ENCODE results near the gene SYNCRIP.
"Not testable (repeated sequence)": the region's sequence is repeated elsewhere in the genome, so short reads cannot be mapped to it uniquely, and the experiment has no call there.

The SYNCRIP gene

DNA sequence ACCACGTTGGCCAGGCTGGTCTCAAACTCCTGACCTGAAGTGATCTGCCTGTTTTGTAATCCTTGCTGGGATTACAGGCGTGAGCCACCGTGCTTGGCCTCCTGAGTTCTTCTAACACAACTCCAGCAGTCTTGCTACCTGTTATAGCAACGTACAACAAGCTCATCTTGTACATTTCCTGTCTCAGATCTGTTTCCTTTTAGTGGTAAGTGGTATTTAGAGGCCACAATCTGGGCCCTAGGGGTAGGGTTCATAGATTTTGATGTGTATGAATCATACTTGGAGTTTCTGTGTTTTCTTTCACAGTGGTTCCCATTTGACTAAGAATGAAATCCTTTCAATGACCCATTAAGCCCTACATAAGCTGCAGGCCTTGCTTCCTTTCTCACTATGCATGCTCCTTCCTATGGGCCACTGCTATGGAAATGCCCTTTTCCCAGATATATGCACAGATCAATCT, 27.1 kb upstream of the SYNCRIP start:
- peak; percentile 14 for DNase-seq

DNA sequence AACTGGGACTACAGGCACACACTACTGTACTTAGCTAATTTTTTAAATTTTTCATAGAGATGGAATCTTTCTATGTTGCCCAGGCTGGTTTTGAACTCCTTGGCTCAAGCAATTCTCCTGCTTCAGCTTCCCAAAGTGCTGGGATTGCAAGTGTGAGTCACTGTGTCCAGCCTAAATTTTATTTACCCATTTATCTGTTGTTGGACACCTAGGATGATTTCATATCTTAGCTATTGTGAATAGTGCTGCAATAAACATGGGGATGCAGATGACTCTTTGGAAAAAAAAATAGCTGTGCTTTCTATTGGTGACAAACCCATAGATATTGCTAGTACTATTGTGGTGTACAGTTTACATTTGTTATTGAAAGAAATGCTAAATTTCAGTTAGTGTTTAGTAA, 19.6 kb upstream of the SYNCRIP start:
- no peak for DNase-seq

DNA sequence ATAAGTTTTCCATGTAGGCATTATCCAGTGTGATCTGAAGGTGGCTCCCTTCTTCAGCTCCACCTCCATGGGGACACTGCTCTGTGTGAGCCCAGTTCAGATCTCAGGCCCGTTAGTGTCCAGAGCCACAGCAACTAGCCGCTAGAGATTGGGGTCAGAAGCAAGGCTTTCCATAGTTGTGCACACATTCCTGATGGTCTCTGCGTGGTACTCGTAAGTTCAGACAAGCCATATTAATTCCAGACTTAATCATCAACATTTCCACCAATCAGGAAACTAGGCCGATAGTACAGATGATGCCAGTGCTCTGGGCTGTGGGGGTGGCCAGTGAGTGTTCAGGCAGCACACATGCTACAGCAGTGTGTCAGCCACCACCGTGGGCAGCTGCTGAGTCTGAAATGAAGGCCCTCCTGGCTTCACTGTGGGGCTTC, 17.5 kb upstream of the SYNCRIP start:
- no peak for DNase-seq

DNA sequence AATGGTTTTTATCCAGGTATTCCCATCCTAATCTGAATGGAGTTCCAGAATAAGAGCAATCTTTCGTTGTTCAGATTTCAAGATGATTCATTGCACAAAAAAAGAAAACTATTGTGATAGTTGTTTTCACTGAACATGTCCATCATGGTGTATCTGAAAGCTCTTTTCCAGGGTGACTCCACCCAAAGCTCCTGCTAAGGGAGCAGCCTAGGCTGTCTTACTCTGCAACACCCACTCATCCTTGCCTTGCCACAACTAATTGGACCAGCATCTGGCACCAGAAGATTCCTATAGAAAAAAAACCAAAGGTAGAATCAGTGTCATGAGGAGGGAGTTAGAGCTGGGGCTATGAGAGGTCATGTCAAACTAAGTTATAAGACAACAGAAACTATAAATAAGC, 7.9 kb upstream of the SYNCRIP start:
- DNase-seq, result no peak

- no peak for DNase-seq
Observed at GRCh38 chr6:85644279-85644762, 1.6 kb upstream of the SYNCRIP start.

- peak; percentile 54 for DNase-seq
Observed at GRCh38 chr6:85643537-85644278, 1.0 kb upstream of the SYNCRIP start.

DNA sequence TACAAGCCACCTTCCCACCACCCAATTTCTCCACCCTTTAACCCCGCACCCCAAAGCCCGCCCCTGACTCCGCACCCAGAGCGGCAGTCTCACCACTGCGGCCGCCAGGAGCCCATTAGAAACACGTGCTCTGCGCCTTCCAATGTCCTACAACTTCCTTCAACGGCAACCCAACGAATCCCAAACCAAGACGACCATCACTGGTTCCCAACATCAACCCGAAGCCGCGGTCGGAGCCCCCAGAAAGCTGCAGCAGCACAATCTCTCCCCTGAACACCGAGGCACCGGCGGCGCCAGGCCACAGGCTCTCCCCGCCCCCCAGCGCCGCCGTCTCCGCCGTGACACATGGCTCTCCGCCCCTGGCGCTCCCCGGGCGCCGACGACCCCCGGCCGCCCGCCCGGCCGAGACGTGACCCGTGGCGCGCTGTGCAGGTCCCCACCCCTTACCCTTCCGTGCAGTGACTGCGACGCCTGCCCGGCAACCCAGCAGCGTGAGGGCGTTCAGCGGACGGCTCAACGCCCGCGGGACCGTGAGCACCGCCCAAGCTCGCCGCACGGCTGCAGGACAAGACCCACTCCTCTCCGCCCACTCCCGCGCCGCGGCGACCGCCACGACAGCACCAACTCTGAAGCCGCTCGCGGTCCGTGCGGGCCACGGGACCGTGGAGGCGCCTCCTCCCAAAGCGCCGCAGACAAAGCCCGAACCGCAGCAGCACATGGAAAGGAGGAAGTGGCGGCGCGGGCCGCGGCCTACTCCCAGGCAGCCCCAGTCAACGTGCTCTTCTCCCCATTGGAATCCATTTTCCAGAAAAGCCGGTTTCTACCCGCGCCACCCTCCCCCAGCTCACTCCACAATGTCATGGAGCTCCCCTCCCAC, 551 bp downstream of the SYNCRIP start:
- peak; percentile 48 for DNase-seq

GRCh38 chr6:85641522-85641896, 1.2 kb downstream of the SYNCRIP start:
- no peak for DNase-seq

DNA sequence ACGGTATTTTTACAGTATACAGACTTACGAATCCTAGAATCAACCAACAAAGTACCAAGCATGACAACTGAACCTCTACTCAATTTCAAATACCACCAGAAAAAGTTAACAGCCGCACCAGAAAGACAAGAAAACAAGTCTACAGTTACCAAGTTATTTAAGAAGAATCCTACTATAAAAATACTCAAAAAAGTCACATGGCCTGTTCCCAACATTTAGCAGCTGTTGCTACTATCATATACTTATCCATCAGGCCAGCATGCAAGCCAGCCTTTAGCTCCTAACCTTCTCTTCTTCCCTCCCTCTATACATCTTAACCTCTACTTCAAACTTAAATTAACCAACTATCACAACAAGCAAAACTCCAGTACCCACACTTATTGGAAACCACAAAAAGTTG, 1.9 kb downstream of the SYNCRIP start:
- no peak for DNase-seq

DNA sequence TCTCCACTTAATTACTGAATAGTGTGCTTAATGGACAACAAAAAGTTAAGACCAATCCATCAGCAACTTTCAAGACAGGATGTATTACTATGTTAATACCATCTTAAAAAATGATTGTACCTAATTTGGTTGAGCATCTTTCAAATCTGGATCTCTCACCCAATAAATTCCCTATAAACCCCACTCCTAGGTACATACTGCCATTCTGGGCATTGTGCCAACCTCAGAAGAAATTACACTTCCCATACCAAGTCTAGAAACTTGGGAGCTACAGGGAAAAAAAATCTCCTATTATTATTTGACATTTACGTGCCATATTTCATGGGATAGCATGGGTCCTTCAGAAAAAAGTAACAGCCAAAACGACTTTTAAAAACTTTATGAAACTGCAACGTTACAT, 5.1 kb downstream of the SYNCRIP start:
- DNase-seq, result no peak

GRCh38 chr6:85632164-85632942, 10.3 kb downstream of the SYNCRIP start:
- DNase-seq, result no peak

DNA sequence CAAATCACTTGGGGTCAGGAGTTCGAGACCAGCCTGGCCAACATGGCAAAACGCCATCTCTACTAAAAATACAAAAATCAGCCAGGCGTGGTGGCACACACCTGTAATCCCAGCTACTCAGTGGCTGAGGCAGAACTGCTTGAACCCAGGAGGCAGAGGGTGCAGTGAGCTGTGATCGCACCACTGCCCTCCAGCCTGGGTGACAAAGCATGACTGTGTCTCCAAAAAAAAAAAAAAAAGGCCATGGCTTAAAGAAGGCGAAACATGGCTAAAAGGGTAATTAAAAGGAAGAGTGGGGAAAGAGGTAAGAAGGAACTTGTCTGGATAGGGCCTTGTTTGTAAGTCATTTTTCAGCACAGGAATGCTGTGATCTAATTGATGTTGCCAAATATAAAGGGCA, 11.6 kb downstream of the SYNCRIP start:
- DNase-seq, result not testable (repeated sequence)

- no peak for DNase-seq
Observed at GRCh38 chr6:85628353-85628752, 14.3 kb downstream of the SYNCRIP start.

DNA sequence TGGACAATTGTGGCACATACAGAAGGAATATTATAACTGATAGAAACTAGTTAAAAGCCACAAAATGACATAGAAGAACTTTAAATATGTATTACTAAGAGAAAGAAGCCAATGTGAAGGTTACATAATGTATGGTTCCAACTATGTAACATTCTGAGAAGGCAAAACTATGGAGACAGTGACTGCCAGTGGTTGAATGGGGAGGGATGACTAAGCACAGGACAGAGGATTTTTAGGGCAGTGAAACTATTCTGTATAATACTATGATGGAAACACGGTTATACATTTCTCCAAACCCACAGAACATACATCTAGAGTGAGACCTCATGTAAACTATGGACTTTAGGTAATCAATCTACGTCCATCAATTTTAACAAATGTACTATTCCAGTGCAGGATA, 22.4 kb downstream of the SYNCRIP start:
- DNase-seq, result no peak

DNA sequence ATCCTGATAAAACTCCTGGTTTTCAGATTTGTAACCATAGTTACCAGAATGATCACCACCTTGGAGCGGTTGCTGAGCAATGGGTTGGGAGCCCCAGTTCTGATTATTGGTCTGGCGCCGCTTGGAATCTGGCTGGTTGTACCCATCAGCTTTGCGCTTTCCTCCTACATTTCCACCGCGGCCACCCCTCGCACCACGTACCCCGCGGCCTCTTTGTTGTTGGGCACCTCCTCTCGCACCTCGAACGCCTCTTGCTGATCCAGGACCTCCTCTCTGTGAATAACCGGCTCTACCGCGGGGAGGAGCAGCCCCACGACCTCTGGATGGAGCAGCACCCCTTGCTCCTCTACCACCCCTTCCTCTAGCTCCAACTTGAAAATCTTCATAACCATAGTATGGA, 27.9 kb downstream of the SYNCRIP start:
- no peak for DNase-seq

DNA sequence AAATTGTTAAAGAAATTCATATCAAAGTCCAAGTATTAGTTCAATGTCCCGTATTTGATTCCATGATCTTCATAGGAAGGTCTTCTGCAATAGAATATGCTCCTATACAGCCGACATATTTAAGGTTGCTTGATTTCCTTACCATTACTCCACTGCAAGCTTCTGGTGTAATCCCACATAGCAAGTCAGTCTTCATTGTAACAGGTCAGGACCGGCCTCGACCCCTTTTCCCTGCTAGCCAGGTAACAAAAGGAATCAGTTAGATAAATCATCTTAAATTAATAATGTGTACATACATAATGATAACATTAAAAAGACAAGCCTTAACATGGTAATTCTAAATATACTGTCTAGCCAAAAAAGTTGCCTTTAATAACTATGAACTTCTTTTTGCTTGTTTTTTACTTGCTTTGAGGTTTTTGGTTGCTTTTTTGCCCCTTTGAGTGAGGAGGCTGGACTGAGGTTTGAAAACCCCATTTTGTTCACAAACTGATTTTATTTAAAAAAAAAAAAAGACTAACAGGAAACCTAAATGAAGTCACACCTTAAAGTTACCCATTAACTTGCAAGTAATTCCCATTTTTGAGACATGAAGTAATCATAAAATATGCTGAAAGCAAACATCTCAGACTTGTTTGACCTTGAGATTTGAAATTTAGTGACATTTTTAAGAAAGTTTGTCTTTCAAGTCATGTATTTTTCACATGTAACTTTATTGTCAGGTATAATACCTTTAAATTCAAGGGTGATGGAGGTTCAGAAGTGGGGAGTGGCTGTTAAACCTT, 29.8 kb downstream of the SYNCRIP start:
- no peak for DNase-seq

GRCh38 chr6:85610182-85610895, 32.3 kb downstream of the SYNCRIP start:
- no peak for DNase-seq

- DNase-seq, result no peak
Observed at GRCh38 chr6:85602100-85602499, 40.6 kb downstream of the SYNCRIP start.

GRCh38 chr6:85600713-85601313, 41.9 kb downstream of the SYNCRIP start:
- DNase-seq, result no peak

DNA sequence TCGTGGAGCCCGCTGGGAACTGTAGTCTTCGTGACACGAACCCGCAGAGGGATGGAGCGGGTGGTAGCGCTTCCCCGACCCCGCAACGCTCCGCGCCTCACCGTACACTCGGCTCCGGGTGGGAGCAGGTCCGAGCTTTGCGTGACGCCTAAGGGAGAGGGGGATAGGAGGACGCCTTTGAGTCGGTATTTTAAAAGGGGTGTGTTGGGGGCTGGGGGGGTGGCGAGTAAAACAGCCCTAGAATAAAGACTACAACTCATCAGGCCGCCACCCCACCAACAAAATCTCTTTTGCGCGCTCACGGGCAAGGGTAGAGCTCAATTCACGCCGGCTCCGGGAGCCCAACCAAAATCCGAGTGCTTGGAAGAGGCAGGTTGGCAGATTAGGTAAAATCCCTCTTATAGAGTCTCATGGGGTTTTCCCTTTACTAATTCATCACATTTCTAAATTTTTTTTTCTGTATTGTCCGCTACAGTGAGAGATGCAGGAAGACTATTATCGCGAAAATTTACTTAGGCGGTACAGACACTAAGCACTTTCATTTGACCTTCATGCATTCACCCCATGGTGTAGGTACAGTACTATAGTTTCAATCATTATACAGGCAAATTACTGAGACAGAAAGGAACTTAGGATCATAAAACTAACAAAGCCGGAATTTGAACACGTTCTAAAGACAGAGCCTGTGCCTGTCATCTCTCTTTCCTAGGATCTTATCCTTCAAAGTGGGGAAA, 48.3 kb downstream of the SYNCRIP start:
- DNase-seq, result no peak

Measured in activated T-cell treated with anti-CD3 and anti-CD28 coated beads for 4 hours (primary cell).